Upper lobe of left lung (tissue), 4 donors: Measurements from ENCODE around the gene TP53AIP1.

Experiments
- CTCF ChIP-seq, 6 experiments: fragments of 450-650 bp in 4 of 6; fragments of 200-600 bp in 2 of 6; sonication (generic) in 2 of 6; IDR thresholded peaks; one replicate each; pipeline ENCODE4 v1.5.1; 2016 to 2019; ENCODE audit warnings: antibody characterized with exemption in 6 of 6
- POLR2A ChIP-seq, 4 donors: fragments of 450-650 bp; IDR thresholded peaks; one replicate each; pipeline ENCODE4 v1.5.1; 2016 to 2017; ENCODE audit warnings: antibody characterized with exemption in 4 of 4, mild to moderate bottlenecking in 2 of 4

GRCh38 chr11:128920666-128921065 lies 22.0 kb downstream of the TP53AIP1 start:
- no peak for TF ChIP-seq CTCF (IDR thresholded peaks at IDR 0.05)
- no peak for TF ChIP-seq POLR2A (IDR thresholded peaks at IDR 0.05)
